ENCODE results near the gene PDCD4.

PDCD4 gene

DNA sequence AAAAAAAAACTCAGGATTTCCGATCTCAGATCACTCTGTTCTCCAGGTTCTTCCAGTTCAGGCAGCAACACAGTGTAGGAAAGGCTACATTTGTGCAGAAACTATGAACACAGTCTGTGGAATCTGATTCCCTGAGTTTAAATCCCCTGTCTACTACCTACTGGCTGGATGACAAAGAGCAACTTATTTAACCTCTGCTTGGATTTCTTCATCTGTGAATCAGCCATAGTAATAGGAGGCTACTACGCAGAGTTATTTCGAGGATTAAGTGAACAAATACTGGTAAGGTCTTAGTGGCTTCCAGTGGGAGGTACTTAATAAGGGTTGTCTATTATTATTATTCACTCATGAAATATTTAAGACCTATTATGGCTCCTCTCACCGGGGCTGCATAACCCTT, 44.3 kb upstream of the PDCD4 start:
- Histone ChIP-seq H3K4me3 (ENCODE audit: control insufficient read depth in 1 of 7, extremely low read depth in 1 of 7, insufficient read depth in 4 of 7, low read depth in 2 of 7, low read length in 6 of 7) (no peak overlapping the region), H3K9me3 (ENCODE audit: control extremely low read depth in 1 of 5, control insufficient read depth in 4 of 5, insufficient read depth in 2 of 5, low read depth in 1 of 5, low read length in 4 of 5) (no peaks in the 10 kb centered on the region), H3K4me1 (ENCODE audit: control extremely low read depth in 1 of 4, control insufficient read depth in 4 of 4, insufficient read depth in 4 of 4, low read length in 3 of 4) (peaks cover 0 to under 1% (median 0%) of the 10 kb centered on the region in 4 experiments), H3K27ac (ENCODE audit: insufficient read depth in 1 of 2, low read depth in 1 of 2, low read length in 2 of 2, poor library complexity in 1 of 2, severe bottlenecking in 2 of 2) (no peak overlapping the region), H3K36me3 (ENCODE audit: control insufficient read depth in 4 of 4, insufficient read depth in 4 of 4, low read length in 3 of 4) (no peaks in the 10 kb centered on the region), H3K27me3 (replicated peaks in 2 of 5; ENCODE audit: control insufficient read depth in 4 of 5, insufficient read depth in 5 of 5, low read length in 4 of 5) (no peaks in the 10 kb centered on the region)
- POLR2A ChIA-PET, result no interaction called here
- WGBS (ENCODE audit: insufficient coverage), result 93% methylated on average over 2 of the region's 4 CpGs
- no peak for DNase-seq
- CTCF ChIA-PET, result interaction anchor here (1.2 kb wide), 1 partner anchor 10 kb away, joined by 3 read pairs; no protein-coding TSS in a partner anchor

DNA sequence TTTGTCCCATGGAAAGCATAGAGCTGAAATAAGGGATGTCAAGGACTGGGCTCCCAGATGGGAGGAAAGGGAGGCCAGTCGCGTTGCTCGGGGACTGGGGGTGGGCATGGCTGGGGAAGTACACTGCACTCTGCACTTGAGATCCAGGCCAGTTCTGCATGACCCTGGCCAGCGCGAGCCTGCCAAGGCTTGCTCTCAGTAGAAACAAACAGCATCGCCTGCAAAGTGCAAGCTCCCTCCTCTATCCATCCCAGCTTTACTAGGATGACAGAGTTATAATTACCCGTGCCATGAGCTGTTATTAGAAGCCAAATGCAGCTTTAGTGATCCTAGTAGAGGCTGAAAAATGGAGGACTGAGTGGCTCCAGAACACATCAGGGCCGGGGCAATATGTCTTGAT, 43.9 kb upstream of the PDCD4 start:
- Histone ChIP-seq H3K27me3 (replicated peaks in 2 of 5; ENCODE audit: control insufficient read depth in 4 of 5, insufficient read depth in 5 of 5, low read length in 4 of 5) (no peaks in the 10 kb centered on the region), H3K36me3 (ENCODE audit: control insufficient read depth in 4 of 4, insufficient read depth in 4 of 4, low read length in 3 of 4) (no peaks in the 10 kb centered on the region), H3K27ac (ENCODE audit: insufficient read depth in 1 of 2, low read depth in 1 of 2, low read length in 2 of 2, poor library complexity in 1 of 2, severe bottlenecking in 2 of 2) (no peak overlapping the region), H3K4me1 (ENCODE audit: control extremely low read depth in 1 of 4, control insufficient read depth in 4 of 4, insufficient read depth in 4 of 4, low read length in 3 of 4) (no peaks in the 10 kb centered on the region), H3K9me3 (ENCODE audit: control extremely low read depth in 1 of 5, control insufficient read depth in 4 of 5, insufficient read depth in 2 of 5, low read depth in 1 of 5, low read length in 4 of 5) (no peaks in the 10 kb centered on the region), H3K4me3 (ENCODE audit: control insufficient read depth in 1 of 7, extremely low read depth in 1 of 7, insufficient read depth in 4 of 7, low read depth in 2 of 7, low read length in 6 of 7) (no peak overlapping the region)
- ChIA-PET CTCF (interaction anchor here (0.6 to 1.5 kb wide), 3 partner anchors 9 to 407 kb away, joined by 3 read pairs; no protein-coding TSS in a partner anchor), POLR2A (no interaction called here)
- 97% methylated on average over 8 of the region's 8 CpGs for WGBS (ENCODE audit: insufficient coverage)
- no peak for DNase-seq

DNA sequence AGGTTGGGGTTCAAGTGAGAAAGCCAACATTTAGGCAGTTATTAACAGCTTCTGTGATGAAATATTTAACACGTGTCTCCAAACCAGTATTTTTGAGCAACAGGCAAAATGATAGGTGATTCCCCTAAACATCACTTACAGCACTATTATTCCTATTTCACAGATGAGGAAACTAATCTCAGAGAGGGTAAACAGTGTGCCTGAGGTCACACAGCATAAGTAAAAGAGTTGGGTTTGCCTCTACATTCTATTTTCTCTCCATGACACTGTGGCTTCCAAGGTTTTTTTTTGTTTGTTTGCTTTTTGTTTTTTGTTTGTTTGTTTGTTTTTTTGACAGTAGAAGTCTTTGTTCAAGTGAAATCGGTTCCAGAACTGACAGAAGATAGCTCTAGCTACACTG, 43.2 kb upstream of the PDCD4 start:
- Histone ChIP-seq H3K27ac (ENCODE audit: insufficient read depth in 1 of 2, low read depth in 1 of 2, low read length in 2 of 2, poor library complexity in 1 of 2, severe bottlenecking in 2 of 2) (no peak overlapping the region), H3K4me1 (ENCODE audit: control extremely low read depth in 1 of 4, control insufficient read depth in 4 of 4, insufficient read depth in 4 of 4, low read length in 3 of 4) (no peaks in the 10 kb centered on the region), H3K36me3 (ENCODE audit: control insufficient read depth in 4 of 4, insufficient read depth in 4 of 4, low read length in 3 of 4) (no peaks in the 10 kb centered on the region), H3K27me3 (replicated peaks in 2 of 5; ENCODE audit: control insufficient read depth in 4 of 5, insufficient read depth in 5 of 5, low read length in 4 of 5) (no peaks in the 10 kb centered on the region), H3K4me3 (ENCODE audit: control insufficient read depth in 1 of 7, extremely low read depth in 1 of 7, insufficient read depth in 4 of 7, low read depth in 2 of 7, low read length in 6 of 7) (no peak overlapping the region), H3K9me3 (ENCODE audit: control extremely low read depth in 1 of 5, control insufficient read depth in 4 of 5, insufficient read depth in 2 of 5, low read depth in 1 of 5, low read length in 4 of 5) (no peaks in the 10 kb centered on the region)
- ChIA-PET CTCF (interaction anchor here (0.6 to 1.5 kb wide), 4 partner anchors 8 to 407 kb away, joined by 3 read pairs; no protein-coding TSS in a partner anchor), POLR2A (no interaction called here)
- WGBS (ENCODE audit: insufficient coverage), result 80% methylated on average over 2 of the region's 2 CpGs
- DNase-seq, result no peak

DNA sequence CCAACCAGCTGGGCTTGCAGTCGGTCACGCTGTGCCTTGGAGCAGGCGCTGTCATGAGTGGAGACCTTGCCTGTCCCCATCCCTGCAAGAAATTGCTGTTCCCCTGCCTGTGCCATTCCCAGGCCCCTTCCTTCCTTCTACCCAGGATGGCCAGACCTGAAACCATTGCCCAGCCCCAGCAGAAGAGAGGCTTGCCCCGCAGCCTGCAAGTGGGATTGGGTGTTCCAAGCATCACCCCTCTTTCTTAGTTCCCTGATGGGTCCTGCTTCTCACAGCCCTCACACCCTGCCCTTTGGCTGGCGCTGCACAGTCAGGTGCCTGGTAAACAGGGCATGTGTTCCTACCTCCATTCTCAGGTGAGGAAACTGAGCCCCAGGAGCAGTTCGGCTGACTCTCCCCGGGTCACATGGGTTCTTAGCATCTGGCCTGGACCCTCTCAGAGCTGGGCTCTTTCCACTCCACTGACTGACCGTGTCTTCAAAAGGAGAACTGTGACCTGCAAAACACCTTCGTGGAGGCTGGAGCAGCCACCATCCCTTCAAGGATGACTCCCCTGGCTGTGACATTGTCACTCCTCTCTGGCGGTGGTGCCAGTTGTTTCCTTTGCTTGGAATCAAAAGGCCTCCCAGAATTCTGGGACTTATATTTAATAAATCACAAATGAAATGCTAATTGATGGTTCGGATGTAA, 41.9 kb upstream of the PDCD4 start:
- ChIA-PET POLR2A (no interaction called here), CTCF (interaction anchor here (1.2 to 1.3 kb wide), 2 partner anchors 8 to 12 kb away, joined by 3 read pairs; no protein-coding TSS in a partner anchor)
- DNase-seq, result no peak
- Histone ChIP-seq H3K4me3 (ENCODE audit: control insufficient read depth in 1 of 7, extremely low read depth in 1 of 7, insufficient read depth in 4 of 7, low read depth in 2 of 7, low read length in 6 of 7) (no peak overlapping the region), H3K9me3 (ENCODE audit: control extremely low read depth in 1 of 5, control insufficient read depth in 4 of 5, insufficient read depth in 2 of 5, low read depth in 1 of 5, low read length in 4 of 5) (no peaks in the 10 kb centered on the region), H3K27ac (ENCODE audit: insufficient read depth in 1 of 2, low read depth in 1 of 2, low read length in 2 of 2, poor library complexity in 1 of 2, severe bottlenecking in 2 of 2) (no peak overlapping the region), H3K4me1 (ENCODE audit: control extremely low read depth in 1 of 4, control insufficient read depth in 4 of 4, insufficient read depth in 4 of 4, low read length in 3 of 4) (peaks cover 0 to 5% (median 4%) of the 10 kb centered on the region in 4 experiments), H3K36me3 (ENCODE audit: control insufficient read depth in 4 of 4, insufficient read depth in 4 of 4, low read length in 3 of 4) (no peaks in the 10 kb centered on the region), H3K27me3 (replicated peaks in 2 of 5; ENCODE audit: control insufficient read depth in 4 of 5, insufficient read depth in 5 of 5, low read length in 4 of 5) (no peaks in the 10 kb centered on the region)
- WGBS (ENCODE audit: insufficient coverage), result 94% methylated on average over 9 of the region's 11 CpGs

DNA sequence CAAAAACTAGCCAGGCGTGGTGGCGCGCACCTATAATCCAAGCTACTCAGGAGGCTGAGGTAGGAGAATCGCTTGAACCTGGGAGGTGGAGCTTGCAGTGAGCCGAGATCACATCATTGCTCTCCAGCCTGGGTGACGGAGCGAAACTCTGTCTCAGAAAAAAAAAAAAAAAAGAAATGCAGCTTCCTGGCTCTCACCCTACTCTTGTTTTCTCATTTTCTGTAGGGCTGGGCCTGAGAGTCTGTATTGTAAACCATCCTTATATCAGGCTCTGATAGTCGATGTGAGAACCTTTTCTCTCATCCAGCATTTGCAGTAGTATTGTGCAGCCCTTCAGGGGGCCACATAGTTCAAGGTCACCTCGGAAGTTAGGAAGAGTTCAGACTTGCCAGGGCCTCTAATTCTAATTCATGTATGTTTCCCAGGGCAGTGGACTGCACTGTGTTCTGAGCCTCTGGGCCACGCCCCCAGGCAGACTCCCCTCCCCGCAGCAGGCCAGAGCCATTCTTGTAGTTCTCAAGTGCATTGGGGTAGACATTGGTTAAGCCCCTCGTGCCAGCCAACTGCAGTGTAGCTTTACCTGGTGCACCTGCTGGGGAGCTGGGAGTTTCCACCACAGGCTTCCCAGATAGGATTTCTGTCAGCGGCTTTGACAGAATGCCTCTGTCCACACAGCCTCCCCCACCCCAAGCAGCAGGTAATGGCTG, 38.3 kb upstream of the PDCD4 start:
- no peak for DNase-seq
- no peak overlapping the region for H3K4me3 ChIP-seq (ENCODE audit: control insufficient read depth in 1 of 7, extremely low read depth in 1 of 7, insufficient read depth in 4 of 7, low read depth in 2 of 7, low read length in 6 of 7)
- ChIA-PET POLR2A (no interaction called here), CTCF (interaction anchor here (0.9 kb wide), 1 partner anchor 11 kb away, joined by 4 read pairs; no protein-coding TSS in a partner anchor)
- H3K36me3 ChIP-seq (ENCODE audit: control insufficient read depth in 4 of 4, insufficient read depth in 4 of 4, low read length in 3 of 4), result no peaks in the 10 kb centered on the region
- WGBS (ENCODE audit: insufficient coverage), result 84% methylated on average over 5 of the region's 13 CpGs
- no peaks in the 10 kb centered on the region for H3K9me3 ChIP-seq (ENCODE audit: control extremely low read depth in 1 of 5, control insufficient read depth in 4 of 5, insufficient read depth in 2 of 5, low read depth in 1 of 5, low read length in 4 of 5)
- no peaks in the 10 kb centered on the region for H3K27me3 ChIP-seq (replicated peaks in 2 of 5; ENCODE audit: control insufficient read depth in 4 of 5, insufficient read depth in 5 of 5, low read length in 4 of 5)
- peaks cover 0 to 19% (median 12%) of the 10 kb centered on the region in 4 experiments for H3K4me1 ChIP-seq (ENCODE audit: control extremely low read depth in 1 of 4, control insufficient read depth in 4 of 4, insufficient read depth in 4 of 4, low read length in 3 of 4)
- H3K27ac ChIP-seq (ENCODE audit: insufficient read depth in 1 of 2, low read depth in 1 of 2, low read length in 2 of 2, poor library complexity in 1 of 2, severe bottlenecking in 2 of 2), result no peak overlapping the region

DNA sequence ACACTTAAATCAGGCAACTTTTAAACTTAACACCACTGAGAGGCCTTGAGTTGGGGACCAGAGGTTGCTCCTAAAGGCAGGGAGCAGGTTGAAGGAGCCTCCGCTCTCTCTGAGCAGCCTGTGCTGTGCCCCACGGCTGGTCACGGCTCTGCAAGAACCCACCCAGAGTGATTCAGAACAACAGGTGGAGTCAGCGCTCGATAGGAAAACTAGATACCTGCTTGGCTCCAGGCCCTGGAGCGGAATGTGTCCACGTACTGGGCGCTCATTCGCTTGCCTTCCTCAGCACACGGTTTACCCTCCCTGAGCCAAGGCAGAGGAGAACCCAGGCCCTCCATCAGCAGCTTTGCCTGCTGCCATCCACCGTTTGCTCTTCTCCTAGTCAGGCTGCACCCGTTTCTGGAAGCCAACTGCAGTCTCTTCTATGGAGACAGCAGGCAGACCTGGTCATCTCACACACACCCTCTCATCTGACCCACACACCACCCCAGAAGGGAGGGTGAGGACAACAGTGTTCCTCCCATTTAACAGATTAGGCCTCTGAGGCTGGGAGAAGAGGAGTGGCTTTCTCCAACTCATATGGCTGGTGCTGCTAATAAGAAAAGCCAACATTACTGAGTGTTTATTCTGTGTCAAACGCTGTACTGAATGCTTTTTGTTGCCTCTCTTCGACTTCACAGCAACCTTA, 37.6 kb upstream of the PDCD4 start:
- no peaks in the 10 kb centered on the region for H3K27me3 ChIP-seq (replicated peaks in 2 of 5; ENCODE audit: control insufficient read depth in 4 of 5, insufficient read depth in 5 of 5, low read length in 4 of 5)
- no peak overlapping the region for H3K4me3 ChIP-seq (ENCODE audit: control insufficient read depth in 1 of 7, extremely low read depth in 1 of 7, insufficient read depth in 4 of 7, low read depth in 2 of 7, low read length in 6 of 7)
- no peaks in the 10 kb centered on the region for H3K9me3 ChIP-seq (ENCODE audit: control extremely low read depth in 1 of 5, control insufficient read depth in 4 of 5, insufficient read depth in 2 of 5, low read depth in 1 of 5, low read length in 4 of 5)
- H3K4me1 ChIP-seq (ENCODE audit: control extremely low read depth in 1 of 4, control insufficient read depth in 4 of 4, insufficient read depth in 4 of 4, low read length in 3 of 4), result peaks cover 0 to 19% (median 12%) of the 10 kb centered on the region in 4 experiments
- CTCF ChIA-PET, result interaction anchor here (1.3 to 1.4 kb wide), 2 partner anchors 9 to 16 kb away, joined by 3 to 4 read pairs; no protein-coding TSS in a partner anchor
- 99% methylated on average over 12 of the region's 14 CpGs for WGBS (ENCODE audit: insufficient coverage)
- no peak overlapping the region for H3K27ac ChIP-seq (ENCODE audit: insufficient read depth in 1 of 2, low read depth in 1 of 2, low read length in 2 of 2, poor library complexity in 1 of 2, severe bottlenecking in 2 of 2)
- H3K36me3 ChIP-seq (ENCODE audit: control insufficient read depth in 4 of 4, insufficient read depth in 4 of 4, low read length in 3 of 4), result no peaks in the 10 kb centered on the region
- no peak for DNase-seq
- POLR2A ChIA-PET, result no interaction called here
